Naive B cell (primary cell): ENCODE data around the gene MCFD2. TPM values are rescaled to one million over a fixed set of nuclear protein-coding genes. Genes with fewer than 3 reads are reported as not detected.
A peak's percentile ranks its signal among the peaks of the same experiment; 100 is the strongest.
"Not testable (repeated sequence)": the region's sequence is repeated elsewhere in the genome, so short reads cannot be mapped to it uniquely, and the experiment has no call there.

ENCODE experiments used
- ATAC-seq, 2 donors: fragments of 150-1000 bp; cut with Tn5 transposase; 2 replicates each; pipeline ENCODE4 v1.10.0; 2021; ENCODE audit warnings: low read depth in 2 of 2, mild to moderate bottlenecking in 2 of 2, moderate library complexity in 2 of 2
- DNase-seq: peaks from one replicate; pipeline ENCODE4 v3.0.0; 2022
- H3K27ac Mint-ChIP-seq, 6 donors: one replicate each; pipeline ENCODE4 v1.8.0; 2020 to 2022; ENCODE audit warnings: mild to moderate bottlenecking in 6 of 6, mixed read lengths in 6 of 6, moderate library complexity in 5 of 6, inconsistent platforms in 2 of 6
- H3K27me3 Mint-ChIP-seq, 3 donors: one replicate each; pipeline ENCODE4 v1.8.0; 2021 to 2022; ENCODE audit warnings: mixed read lengths in 3 of 3, mild to moderate bottlenecking in 1 of 3
- H3K36me3 Mint-ChIP-seq, 2 donors: one replicate each; pipeline ENCODE4 v1.8.0; 2020 to 2022; ENCODE audit warnings: mixed read lengths in 2 of 2, inconsistent platforms in 1 of 2, mild to moderate bottlenecking in 1 of 2
- H3K4me1 Mint-ChIP-seq, 3 donors: one replicate each; pipeline ENCODE4 v1.8.0; 2020 to 2022; ENCODE audit warnings: mixed read lengths in 3 of 3, inconsistent platforms in 1 of 3, mild to moderate bottlenecking in 1 of 3, moderate library complexity in 1 of 3
- H3K4me3 Mint-ChIP-seq, 8 donors: one replicate each; pipeline ENCODE4 v1.8.0; 2020 to 2022; ENCODE audit warnings: mild to moderate bottlenecking in 8 of 8, mixed read lengths in 8 of 8, moderate library complexity in 8 of 8, inconsistent platforms in 2 of 8
- H3K9me3 Mint-ChIP-seq, 7 donors: one replicate each; pipeline ENCODE4 v1.8.0; 2020 to 2022; ENCODE audit warnings: mixed read lengths in 7 of 7, mild to moderate bottlenecking in 5 of 7, inconsistent platforms in 2 of 7, moderate library complexity in 1 of 7
- polyA plus RNA-seq, 6 donors: library from polyadenylated mRNA; unstranded; fragments of 300-500 nt; fragmentation: Illumina TruSeq; gene quantifications; one replicate each; pipeline ENCODE4 v1.2.3, GENCODE V29; 2021; ENCODE audit warnings: low read depth in 6 of 6

MCFD2 gene
- polyA plus RNA-seq, 6 donors from 2014 or later: 26.3 to 43.3 (median 33.1) TPM

DNA sequence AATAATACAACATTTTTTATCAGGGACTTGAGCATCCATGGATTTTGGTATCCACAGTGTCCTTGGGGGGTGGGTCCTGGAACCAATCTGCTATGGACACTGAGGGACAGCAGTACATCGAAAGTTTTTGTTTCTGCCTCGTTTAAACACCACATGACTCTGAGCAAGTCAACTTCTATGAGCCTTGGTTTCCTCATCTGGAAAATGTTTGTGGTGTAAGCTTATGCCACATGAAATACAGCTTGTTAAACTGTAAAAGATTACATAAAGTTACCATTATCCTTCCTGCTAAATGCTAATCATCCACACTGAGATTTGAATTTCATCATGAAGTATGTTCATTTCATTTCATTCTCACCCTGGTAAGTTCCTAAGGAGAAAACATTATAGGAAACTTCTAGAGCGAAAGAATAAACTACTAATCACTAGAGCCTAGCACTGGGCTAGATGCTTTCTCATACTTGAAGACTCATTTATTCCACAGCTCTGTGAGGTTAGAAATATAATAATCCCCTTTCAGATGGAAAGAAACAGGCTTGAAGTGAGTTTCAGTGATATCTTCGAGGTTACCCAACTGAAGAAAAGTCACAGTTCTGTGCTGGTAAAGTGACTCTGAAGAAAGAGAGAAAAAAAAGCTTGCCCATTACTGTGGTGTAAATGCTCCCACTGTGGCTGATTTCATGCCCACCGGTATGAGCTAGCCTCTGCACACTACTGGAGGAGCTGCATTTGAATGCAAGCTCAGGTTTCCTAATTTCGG is 29.2 kb downstream of the MCFD2 start:
- Mint-ChIP-seq H3K36me3 (no peaks in the 10 kb centered on the region), H3K27me3 (peaks cover 0 to 3% (median 0%) of the 10 kb centered on the region in 3 donors), H3K4me3 (no peak overlapping the region), H3K4me1 (peaks cover 0 to 8% (median 4%) of the 10 kb centered on the region in 3 donors), H3K9me3 (no peaks in the 10 kb centered on the region), H3K27ac (peak overlapping the region in 2 of 6 donors; percentile 28 to 39)
- ATAC-seq: no peak
- no peak for DNase-seq

DNA sequence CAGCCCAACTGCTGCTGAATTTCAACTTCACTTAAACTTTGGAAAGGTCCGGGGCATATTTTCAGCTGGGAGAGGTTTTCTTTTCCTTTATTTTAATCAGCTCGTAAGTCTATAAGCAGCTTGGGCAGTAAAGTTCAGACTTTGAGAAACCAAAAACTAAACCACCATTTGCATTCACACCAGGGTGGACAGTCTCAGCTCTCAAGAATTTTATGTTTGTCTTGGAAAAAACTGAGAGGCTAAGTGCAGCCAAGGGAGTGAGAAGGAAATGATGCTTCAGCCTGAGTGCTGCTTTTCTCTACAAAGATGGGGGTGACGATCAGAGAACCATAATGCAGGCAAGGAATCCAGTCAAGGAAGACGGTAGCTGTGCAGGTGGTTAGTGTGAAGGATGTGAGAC is 30.2 kb downstream of the MCFD2 start:
- peaks cover 0 to 3% (median 0%) of the 10 kb centered on the region in 3 donors for H3K27me3 Mint-ChIP-seq
- ATAC-seq (no peak), DNase-seq (no peak)
- H3K4me1 Mint-ChIP-seq: peaks cover 0 to 8% (median 4%) of the 10 kb centered on the region in 3 donors
- no peaks in the 10 kb centered on the region for H3K9me3 Mint-ChIP-seq
- H3K27ac Mint-ChIP-seq: no peak overlapping the region
- H3K4me3 Mint-ChIP-seq: no peak overlapping the region
- H3K36me3 Mint-ChIP-seq: no peaks in the 10 kb centered on the region

DNA sequence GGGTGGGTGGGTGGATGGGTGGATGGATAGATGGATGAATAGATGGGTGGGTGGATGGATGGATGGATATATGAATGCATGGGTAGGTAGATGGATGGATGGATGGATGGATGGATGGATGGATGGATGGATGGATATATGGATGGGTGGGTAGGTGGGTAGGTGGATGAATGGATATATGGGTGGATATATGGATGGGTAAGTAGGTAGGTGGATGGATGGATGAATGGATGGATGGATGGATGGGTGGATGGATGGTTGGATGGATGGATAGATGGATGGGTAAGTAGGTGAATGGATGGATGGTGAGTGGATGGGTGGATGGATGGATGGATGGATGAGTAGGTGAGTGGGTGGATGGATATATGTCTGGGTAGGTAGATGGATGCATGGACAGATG is 36.1 kb downstream of the MCFD2 start:
- H3K27ac Mint-ChIP-seq: no peak overlapping the region
- H3K4me3 Mint-ChIP-seq: no peak overlapping the region
- ATAC-seq (no peak), DNase-seq (no peak)
- H3K4me1 Mint-ChIP-seq: no peaks in the 10 kb centered on the region
- H3K9me3 Mint-ChIP-seq: no peaks in the 10 kb centered on the region
- H3K27me3 Mint-ChIP-seq: peaks cover 0 to 2% (median 2%) of the 10 kb centered on the region in 3 donors
- H3K36me3 Mint-ChIP-seq: no peaks in the 10 kb centered on the region

DNA sequence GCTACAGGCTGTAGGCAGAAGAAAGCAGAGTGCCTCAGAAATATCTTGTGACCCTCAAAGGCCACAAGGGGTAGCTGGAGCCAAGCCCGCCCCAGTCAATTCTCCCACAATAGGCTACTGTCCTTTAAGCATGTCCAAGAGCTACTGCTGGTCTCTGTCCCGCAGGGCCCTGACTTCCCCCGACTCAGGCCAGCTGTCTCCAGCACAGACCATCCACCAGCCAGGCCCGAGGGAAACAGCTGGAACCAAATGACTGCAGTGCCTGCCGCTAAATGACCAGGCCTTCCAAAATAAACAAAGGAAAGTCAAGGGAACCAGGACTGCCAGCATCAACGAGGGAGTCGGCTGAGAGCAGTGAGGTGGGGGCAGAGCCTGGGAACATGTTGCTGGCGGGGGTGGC is 36.7 kb downstream of the MCFD2 start:
- ATAC-seq (no peak), DNase-seq (no peak)
- H3K36me3 Mint-ChIP-seq: no peaks in the 10 kb centered on the region
- H3K4me3 Mint-ChIP-seq: no peak overlapping the region
- H3K27me3 Mint-ChIP-seq: peaks cover 0 to 6% (median 4%) of the 10 kb centered on the region in 3 donors
- H3K9me3 Mint-ChIP-seq: no peaks in the 10 kb centered on the region
- H3K27ac Mint-ChIP-seq: no peak overlapping the region
- no peaks in the 10 kb centered on the region for H3K4me1 Mint-ChIP-seq

DNA sequence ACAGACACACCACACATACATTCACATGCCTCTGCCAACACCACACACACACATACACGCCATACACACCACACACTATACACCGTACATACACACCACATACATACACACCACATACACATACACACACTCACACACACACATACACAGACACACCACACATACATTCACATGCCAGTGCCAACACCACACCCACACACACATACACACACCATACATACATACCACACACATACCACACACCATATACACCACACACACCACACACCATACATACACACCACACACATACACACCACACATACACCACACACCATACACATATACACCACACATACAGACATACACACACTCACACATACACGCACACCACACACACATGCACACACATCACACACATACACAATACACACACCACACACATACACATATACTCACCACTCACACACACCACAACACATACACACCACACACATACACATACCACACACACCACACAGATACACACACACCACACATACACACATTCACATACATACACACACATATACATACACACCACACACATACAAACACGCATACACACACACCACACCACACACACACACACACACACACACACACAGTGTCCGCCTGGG is 37.2 kb downstream of the MCFD2 start:
- Mint-ChIP-seq H3K27ac (no peak overlapping the region), H3K4me3 (no peak overlapping the region), H3K27me3 (peaks cover 0 to 8% (median 5%) of the 10 kb centered on the region in 3 donors), H3K9me3 (no peaks in the 10 kb centered on the region), H3K4me1 (no peaks in the 10 kb centered on the region), H3K36me3 (no peaks in the 10 kb centered on the region)
- DNase-seq: no peak
- no peak for ATAC-seq

DNA sequence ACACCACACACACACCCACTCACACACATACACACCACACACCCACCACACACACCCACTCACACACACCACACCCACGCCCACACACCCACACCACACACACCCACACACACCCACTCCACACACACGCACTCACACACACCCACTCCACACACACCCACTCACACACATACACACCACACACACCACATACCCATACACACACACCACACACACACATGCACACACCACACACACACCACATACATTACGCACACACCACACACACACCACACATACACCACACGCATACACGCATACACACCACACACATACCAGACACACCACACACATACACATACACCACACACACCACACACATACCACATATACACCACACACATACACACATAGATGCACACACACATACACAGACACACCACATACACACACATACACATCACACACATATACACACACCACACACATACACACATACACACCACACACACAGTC is 37.9 kb downstream of the MCFD2 start:
- H3K4me1 Mint-ChIP-seq: no peaks in the 10 kb centered on the region
- H3K27ac Mint-ChIP-seq: no peak overlapping the region
- no peak for ATAC-seq

DNA sequence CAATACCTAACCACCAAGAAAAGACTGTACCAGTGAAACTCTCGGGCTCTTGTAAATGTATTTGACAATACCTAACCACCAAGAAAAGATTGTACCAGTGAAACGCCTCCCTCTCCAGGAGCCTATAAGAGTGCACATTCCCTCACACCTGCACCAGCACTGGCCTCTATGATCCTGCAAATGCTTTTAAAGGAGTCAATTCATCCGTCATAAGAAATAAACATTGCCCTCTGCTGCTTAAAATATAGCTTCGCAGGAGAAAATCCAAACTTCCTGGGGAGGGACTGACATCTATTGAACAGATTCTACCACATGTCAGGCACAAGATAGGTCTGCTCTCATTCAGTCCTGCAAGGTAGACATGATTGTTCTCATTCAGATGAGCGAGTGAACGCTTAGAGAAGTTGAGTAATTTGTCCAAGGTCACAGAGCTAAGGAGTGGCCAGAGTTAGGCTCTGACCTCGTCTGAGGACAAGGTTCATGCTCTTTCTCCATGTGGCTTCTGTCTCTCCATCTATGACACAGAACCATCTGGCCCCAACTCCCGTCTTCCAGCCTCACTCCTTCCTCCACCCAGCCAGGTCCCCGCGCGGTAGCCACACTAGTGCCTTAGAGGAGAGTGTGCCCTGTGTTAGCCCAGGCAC is 38.7 kb downstream of the MCFD2 start:
- no peaks in the 10 kb centered on the region for H3K9me3 Mint-ChIP-seq
- H3K27ac Mint-ChIP-seq: no peak overlapping the region
- H3K36me3 Mint-ChIP-seq: no peaks in the 10 kb centered on the region
- DNase-seq (no peak), ATAC-seq (no peak)
- no peaks in the 10 kb centered on the region for H3K4me1 Mint-ChIP-seq
- H3K27me3 Mint-ChIP-seq: peaks cover 5 to 13% (median 9%) of the 10 kb centered on the region in 3 donors
- no peak overlapping the region for H3K4me3 Mint-ChIP-seq

More for the DNA sequence above, 37.9 kb downstream of the MCFD2 start:
- Mint-ChIP-seq H3K4me3 (no peak overlapping the region), H3K27me3 (peaks cover 1 to 13% (median 9%) of the 10 kb centered on the region in 3 donors), H3K36me3 (no peaks in the 10 kb centered on the region), H3K9me3 (no peaks in the 10 kb centered on the region)
- DNase-seq: no peak

DNA sequence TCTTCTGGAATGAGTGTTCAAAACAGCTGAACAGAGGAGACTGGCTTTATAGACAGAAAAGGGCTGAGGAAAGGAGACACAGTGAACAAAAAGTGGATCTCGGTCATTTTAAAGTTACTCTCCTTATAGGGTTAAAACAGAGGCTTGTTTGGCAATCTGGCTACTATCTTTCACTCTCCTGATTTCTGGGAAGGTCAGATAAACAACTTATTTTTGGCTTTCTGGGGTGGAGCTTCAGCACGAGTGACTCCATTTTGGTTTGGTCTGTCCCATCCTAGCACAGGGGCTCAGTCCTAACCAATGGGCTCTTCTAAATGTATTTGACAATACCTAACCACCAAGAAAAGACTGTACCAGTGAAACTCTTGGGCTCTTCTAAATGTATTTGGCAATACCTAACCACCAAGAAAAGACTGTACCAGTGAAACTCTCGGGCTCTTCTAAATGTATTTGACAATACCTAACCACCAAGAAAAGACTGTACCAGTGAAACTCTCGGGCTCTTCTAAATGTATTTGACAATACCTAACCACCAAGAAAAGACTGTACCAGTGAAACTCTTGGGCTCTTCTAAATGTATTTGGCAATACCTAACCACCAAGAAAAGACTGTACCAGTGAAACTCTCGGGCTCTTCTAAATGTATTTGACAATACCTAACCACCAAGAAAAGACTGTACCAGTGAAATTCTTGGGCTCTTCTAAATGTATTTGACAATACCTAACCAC is 39.5 kb downstream of the MCFD2 start:
- H3K27ac Mint-ChIP-seq, ATAC-seq, H3K36me3 Mint-ChIP-seq, DNase-seq, H3K4me1 Mint-ChIP-seq, H3K9me3 Mint-ChIP-seq, H3K4me3 Mint-ChIP-seq: not testable (repeated sequence)
- peaks cover 5 to 13% (median 9%) of the 10 kb centered on the region in 3 donors for H3K27me3 Mint-ChIP-seq

DNA sequence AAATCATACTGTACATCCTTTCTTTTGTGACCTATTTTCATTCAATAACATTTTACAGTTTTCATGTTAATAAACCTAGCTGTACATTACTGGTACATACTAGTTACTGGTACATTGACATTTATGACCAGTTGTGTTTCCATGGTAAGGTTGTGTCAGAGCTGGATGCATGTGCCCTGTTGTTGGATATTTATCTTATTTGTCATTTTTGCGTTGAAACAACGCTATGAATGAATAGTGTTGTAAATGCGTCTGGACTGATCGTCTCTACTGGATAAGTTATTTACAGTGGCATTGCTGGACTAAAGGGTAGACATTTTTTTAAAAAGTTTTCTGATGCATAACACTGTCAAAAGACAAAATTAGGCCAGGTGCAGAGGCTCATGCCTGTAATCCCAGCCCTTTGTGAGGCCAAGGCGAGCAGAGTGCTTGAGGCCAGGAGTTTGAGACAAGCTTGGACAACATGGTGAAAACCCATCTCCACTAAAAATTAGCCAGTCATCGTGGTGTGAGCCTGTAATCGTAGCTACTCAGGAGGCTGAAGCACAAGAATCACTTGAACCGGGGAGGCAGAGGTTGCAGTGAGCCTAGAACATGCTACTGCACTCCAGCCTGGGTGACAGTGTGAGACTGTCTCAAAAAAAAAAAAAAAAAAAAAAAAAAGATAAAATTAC is 40.2 kb downstream of the MCFD2 start:
- no peaks in the 10 kb centered on the region for H3K9me3 Mint-ChIP-seq
- ATAC-seq (no peak), DNase-seq (no peak)
- H3K27ac Mint-ChIP-seq: no peak overlapping the region
- peaks cover 5 to 14% (median 13%) of the 10 kb centered on the region in 3 donors for H3K27me3 Mint-ChIP-seq
- H3K4me3 Mint-ChIP-seq: no peak overlapping the region
- no peaks in the 10 kb centered on the region for H3K4me1 Mint-ChIP-seq
- peaks cover 0 to 6% of the 10 kb centered on the region in 2 donors for H3K36me3 Mint-ChIP-seq

DNA sequence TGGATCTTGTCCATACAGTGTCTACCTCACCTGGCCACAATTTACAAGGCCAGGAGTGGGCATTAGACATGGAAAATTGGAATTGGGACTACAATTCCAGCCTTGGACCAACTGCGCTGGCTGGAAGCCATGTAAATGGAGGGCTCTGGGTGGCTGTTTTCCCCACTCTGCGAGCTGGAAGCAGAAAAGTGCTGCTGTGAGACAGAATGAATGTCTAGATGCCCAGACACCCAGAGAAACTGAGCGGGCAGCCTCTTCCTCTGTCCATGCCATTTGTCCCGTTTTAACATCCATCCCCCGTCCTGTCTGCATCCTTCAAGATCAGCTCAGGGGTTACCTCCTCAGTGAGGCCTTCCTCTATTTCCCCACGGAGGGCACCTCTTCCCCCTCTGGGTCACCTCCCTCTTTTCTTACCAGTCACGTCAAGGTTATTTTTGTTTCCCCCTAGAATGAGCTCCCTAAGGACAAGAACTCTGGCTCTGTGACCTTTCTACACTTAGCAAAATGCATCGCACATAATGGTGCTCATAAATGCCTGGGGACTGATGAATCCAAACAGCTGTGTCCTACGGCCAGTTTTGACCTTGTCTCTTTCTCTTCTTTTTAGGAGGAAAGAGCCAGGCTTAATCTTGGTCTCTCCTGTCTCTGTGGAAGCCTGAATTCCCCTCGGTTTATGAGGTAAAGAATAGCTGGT is 41.2 kb downstream of the MCFD2 start:
- no peak overlapping the region for H3K27ac Mint-ChIP-seq
- no peaks in the 10 kb centered on the region for H3K4me1 Mint-ChIP-seq
- peaks cover 5 to 16% (median 14%) of the 10 kb centered on the region in 3 donors for H3K27me3 Mint-ChIP-seq
- peaks cover 0 to 6% of the 10 kb centered on the region in 2 donors for H3K36me3 Mint-ChIP-seq
- no peak for ATAC-seq
- no peaks in the 10 kb centered on the region for H3K9me3 Mint-ChIP-seq
- DNase-seq: no peak
- H3K4me3 Mint-ChIP-seq: no peak overlapping the region

DNA sequence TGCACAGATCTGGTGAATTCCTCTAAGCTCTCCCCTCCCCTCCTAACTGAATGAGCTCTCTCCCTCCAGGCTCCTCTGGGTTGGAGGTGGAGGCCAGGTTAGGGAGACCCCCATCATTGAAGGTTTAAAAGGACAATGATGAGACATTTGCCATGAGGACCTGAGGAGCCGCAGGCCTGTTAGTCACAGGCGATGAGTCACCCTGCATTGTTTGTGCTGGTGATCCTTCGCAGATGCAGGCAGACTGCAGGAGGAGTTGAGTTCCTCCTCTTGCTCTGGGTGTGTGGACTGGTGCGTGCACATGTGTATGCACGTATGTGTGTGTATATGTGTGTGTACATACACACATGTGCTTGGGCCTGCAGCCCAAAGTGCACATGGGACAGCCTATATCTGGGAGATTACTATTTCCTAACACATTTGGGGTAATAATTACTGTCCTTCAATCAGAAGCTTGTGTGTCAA is 42.0 kb downstream of the MCFD2 start:
- Mint-ChIP-seq H3K4me3 (no peak overlapping the region), H3K4me1 (no peaks in the 10 kb centered on the region), H3K9me3 (no peaks in the 10 kb centered on the region), H3K27ac (no peak overlapping the region), H3K27me3 (peaks cover 5 to 20% (median 14%) of the 10 kb centered on the region in 3 donors), H3K36me3 (peaks cover 0 to 6% of the 10 kb centered on the region in 2 donors)
- no peak for DNase-seq
- no peak for ATAC-seq

DNA sequence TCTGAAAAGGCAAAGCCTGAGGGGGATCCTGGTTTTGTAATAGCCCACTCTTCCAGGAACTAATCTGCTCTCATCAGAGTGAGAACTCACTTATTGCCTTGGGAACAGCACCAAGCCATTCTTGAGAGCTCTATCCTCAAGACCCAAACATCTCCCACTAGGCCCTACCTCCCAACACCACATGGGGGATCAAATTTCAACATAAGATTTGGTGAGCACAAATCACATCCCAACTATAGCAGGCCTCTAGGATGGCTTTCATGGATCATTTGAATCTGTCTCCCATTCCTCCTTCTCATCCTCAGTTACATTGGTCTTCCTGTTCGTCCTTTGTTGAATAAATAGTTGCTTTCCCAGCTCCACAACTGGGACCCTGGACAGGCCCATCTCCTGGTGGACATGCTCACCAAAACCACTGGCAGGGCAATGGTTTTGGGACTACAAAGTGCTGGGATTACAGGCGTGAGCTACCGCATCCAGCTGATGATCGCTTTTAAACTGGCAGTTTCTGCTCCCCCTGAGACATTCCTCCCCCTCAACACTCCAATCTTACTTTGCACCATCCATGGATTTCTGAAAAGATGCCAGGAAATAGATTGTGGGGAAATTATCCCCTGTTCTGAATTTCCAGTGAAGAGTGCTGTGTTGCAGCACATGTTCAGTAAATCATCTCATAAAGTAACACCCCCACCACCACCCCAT is 42.6 kb downstream of the MCFD2 start:
- Mint-ChIP-seq H3K4me3 (no peak overlapping the region), H3K36me3 (peaks cover 0 to 6% of the 10 kb centered on the region in 2 donors), H3K9me3 (no peaks in the 10 kb centered on the region), H3K4me1 (peaks cover 0 to under 1% (median 0%) of the 10 kb centered on the region in 3 donors), H3K27ac (peak overlapping the region in 1 of 6 donors; percentile 69), H3K27me3 (peaks cover 8 to 20% (median 14%) of the 10 kb centered on the region in 3 donors)
- ATAC-seq (no peak), DNase-seq (no peak)
